Astrocyte of the spinal cord (primary cell): ENCODE data around the gene CNTN5.

Experiments used
- DNase-seq: peaks from one replicate; pipeline ENCODE4 v3.0.0; 2011; ENCODE audit warnings: low read depth, low spot score
- H3K4me3 ChIP-seq: 2 replicates; pipeline ENCODE4 v1.5.1; 2011; ENCODE audit warnings: low read depth, mild to moderate bottlenecking, low read length, moderate library complexity
- CTCF ChIP-seq: IDR thresholded peaks from 2 replicates; pipeline ENCODE4 v1.5.1; 2012; ENCODE audit warnings: low read depth, mild to moderate bottlenecking, low read length, inconsistent platforms
- in situ Hi-C: cut with HindIII; loops from 2 replicates; pipeline ENCODE4 v1.10.0; 2017; ENCODE audit warnings: low sequenced_read_pairs

Gene CNTN5

DNA sequence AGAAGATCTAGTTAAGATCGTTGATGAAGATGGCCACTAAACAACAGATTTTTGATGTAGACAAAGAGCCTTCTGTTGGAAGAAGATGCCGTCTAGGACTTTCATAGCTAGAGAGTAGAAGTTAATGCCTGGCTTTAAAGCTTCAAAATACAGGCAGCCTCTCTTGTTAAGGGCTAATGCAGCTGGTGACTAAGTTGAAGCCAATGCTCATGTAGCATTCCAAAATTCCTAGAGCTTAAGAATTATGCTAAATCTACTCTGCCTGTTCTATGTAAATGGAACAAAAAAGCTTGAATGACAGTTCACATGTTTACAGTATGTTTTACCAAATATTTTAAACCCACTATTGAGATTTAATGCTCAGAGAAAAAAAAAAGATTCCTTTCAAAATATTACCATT is 492.6 kb downstream of the CNTN5 start:
- in situ Hi-C loops = no loop called here
- DNase-seq = no peak
- TF ChIP-seq CTCF = no peak
- H3K4me3 ChIP-seq = no peak overlapping the region

- in situ Hi-C loops = no loop called here
- DNase-seq = peak; percentile 28
- no peak for TF ChIP-seq CTCF
- H3K4me3 ChIP-seq = no peak overlapping the region
Measured at GRCh38 chr11:99519095-99519494, 498.3 kb downstream of the CNTN5 start.

GRCh38 chr11:99522467-99523173 is 501.9 kb downstream of the CNTN5 start:
- peak; percentile 53 for DNase-seq
- in situ Hi-C loops = no loop called here
- TF ChIP-seq CTCF = no peak
- no peak overlapping the region for H3K4me3 ChIP-seq

- no peak overlapping the region for H3K4me3 ChIP-seq
- no peak for TF ChIP-seq CTCF
- in situ Hi-C loops = no loop called here
- no peak for DNase-seq
Measured at GRCh38 chr11:99531468-99531867, 510.7 kb downstream of the CNTN5 start.

DNA sequence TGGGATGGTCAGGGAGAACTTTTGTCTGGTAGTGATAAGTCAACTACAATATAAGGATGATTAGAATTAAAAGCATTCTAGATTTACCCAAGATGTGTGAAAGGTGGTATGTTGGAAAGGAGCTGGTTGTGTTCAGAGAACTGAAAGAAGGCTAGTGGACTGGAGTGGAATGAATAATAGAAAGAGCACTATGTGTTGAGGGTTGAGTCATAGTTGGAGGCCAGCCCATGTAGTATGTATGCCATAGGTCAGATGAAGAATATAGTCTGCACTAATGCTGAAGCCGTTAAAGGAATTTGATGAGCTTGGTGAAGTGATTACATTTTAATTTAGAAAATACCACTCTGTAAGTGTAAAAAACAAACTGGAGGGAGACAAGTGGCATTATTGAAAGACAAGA is 514.1 kb downstream of the CNTN5 start:
- peak; percentile 25 for DNase-seq
- H3K4me3 ChIP-seq = no peak overlapping the region
- in situ Hi-C loops = no loop called here
- TF ChIP-seq CTCF = no peak

GRCh38 chr11:99535406-99535805 is 514.7 kb downstream of the CNTN5 start:
- in situ Hi-C loops = no loop called here

More at GRCh38 chr11:99535406-99535805, 514.7 kb downstream of the CNTN5 start:
- TF ChIP-seq CTCF = no peak
- no peak overlapping the region for H3K4me3 ChIP-seq
- no peak for DNase-seq
